Dendritic cell treated with granulocyte-macrophage colony-stimulating factor and Interleukin-4, amounts not matched to agents 40 ng/mL and 50 ng/mL, for 4 days (primary cell): ENCODE measurements around the gene UMOD.

Experiments used
- H3K27ac Mint-ChIP-seq: one replicate; pipeline ENCODE4 v1.8.0; 2022; ENCODE audit warnings: mild to moderate bottlenecking, mixed read lengths
- H3K27me3 Mint-ChIP-seq: one replicate; pipeline ENCODE4 v1.8.0; 2022; ENCODE audit warnings: mild to moderate bottlenecking, mixed read lengths
- H3K36me3 Mint-ChIP-seq: one replicate; pipeline ENCODE4 v1.8.0; 2022; ENCODE audit warnings: low read depth, mixed read lengths
- H3K4me1 Mint-ChIP-seq: one replicate; pipeline ENCODE4 v1.8.0; 2022; ENCODE audit warnings: low read depth, mixed read lengths
- H3K4me3 Mint-ChIP-seq: one replicate; pipeline ENCODE4 v1.8.0; 2022; ENCODE audit warnings: mild to moderate bottlenecking, moderate library complexity, mixed read lengths
- H3K9me3 Mint-ChIP-seq: one replicate; pipeline ENCODE4 v1.8.0; 2022; ENCODE audit warnings: mixed read lengths
- intact Hi-C: fragments of 100-400 bp; cut with micrococcal nuclease; formaldehyde crosslinking; loops from one replicate; pipeline ENCODE4 v1.15.0; 2022

Gene UMOD

GRCh38 chr16:20310421-20311395 lies 41.8 kb downstream of the UMOD start:
- intact Hi-C loops: no loop called here
- no peak overlapping the region for H3K27ac Mint-ChIP-seq
- H3K36me3 Mint-ChIP-seq: no peaks in the 10 kb centered on the region
- no peak overlapping the region for H3K4me3 Mint-ChIP-seq
- peaks cover 7% of the 10 kb centered on the region for H3K27me3 Mint-ChIP-seq
- H3K4me1 Mint-ChIP-seq: no peaks in the 10 kb centered on the region
- H3K9me3 Mint-ChIP-seq: no peaks in the 10 kb centered on the region

GRCh38 chr16:20309786-20310185 lies 42.7 kb downstream of the UMOD start:
- Mint-ChIP-seq H3K4me3 (no peak overlapping the region), H3K4me1 (no peaks in the 10 kb centered on the region), H3K36me3 (no peaks in the 10 kb centered on the region), H3K9me3 (no peaks in the 10 kb centered on the region), H3K27ac (no peak overlapping the region), H3K27me3 (peaks cover 10% of the 10 kb centered on the region)
- intact Hi-C loops: no loop called here

- no peaks in the 10 kb centered on the region for H3K4me1 Mint-ChIP-seq
- intact Hi-C loops: no loop called here
- H3K27ac Mint-ChIP-seq: no peak overlapping the region
- H3K27me3 Mint-ChIP-seq: peaks cover 10% of the 10 kb centered on the region
- H3K9me3 Mint-ChIP-seq: no peaks in the 10 kb centered on the region
- no peaks in the 10 kb centered on the region for H3K36me3 Mint-ChIP-seq
- H3K4me3 Mint-ChIP-seq: no peak overlapping the region
These were observed 43.5 kb downstream of the UMOD start for GRCh38 chr16:20308801-20309590.

DNA sequence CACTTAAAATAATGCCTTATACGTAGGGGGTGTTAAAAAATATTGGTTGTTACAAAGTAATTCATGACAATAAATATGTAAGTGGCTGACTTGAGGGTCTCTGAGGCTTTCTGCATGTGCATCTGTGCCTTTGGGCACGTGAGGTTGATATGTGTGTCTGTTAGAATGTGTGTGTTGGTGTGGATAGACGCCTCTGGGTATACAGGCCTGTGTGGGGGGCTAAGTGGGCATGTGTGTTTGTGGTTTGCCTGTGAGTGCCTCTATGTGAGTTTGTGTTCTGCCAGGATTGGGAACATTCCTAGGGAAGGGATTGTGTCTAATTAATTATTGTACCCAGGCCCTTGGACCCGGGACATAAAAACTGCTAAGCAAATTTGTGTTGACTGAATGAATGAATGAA lies 44.2 kb downstream of the UMOD start:
- Mint-ChIP-seq H3K27ac (no peak overlapping the region), H3K4me1 (no peaks in the 10 kb centered on the region), H3K36me3 (no peaks in the 10 kb centered on the region), H3K9me3 (no peaks in the 10 kb centered on the region), H3K27me3 (peaks cover 10% of the 10 kb centered on the region), H3K4me3 (no peak overlapping the region)
- intact Hi-C loops: no loop called here

DNA sequence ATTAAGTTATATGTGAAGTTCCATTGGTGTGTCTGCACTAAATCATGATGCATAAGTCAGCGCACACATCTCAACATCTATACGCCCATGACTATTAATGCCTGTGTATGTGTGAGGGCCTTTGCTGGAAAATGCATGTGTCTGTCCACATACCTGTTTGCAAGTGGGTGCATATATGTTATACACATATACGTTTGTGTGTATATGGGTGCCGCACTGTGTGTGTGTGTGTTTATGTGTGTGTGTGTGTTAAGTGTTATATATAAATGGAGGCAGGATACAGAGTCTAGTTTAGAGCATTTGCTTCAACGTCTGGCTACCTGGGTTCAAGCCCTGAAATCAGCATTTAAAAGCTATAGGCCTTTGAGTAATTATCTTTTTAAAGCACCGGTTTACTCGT lies 44.7 kb downstream of the UMOD start:
- Mint-ChIP-seq H3K36me3 (no peaks in the 10 kb centered on the region), H3K4me3 (no peak overlapping the region), H3K4me1 (no peaks in the 10 kb centered on the region), H3K9me3 (no peaks in the 10 kb centered on the region), H3K27me3 (peaks cover 9% of the 10 kb centered on the region), H3K27ac (no peak overlapping the region)
- intact Hi-C loops: no loop called here

DNA sequence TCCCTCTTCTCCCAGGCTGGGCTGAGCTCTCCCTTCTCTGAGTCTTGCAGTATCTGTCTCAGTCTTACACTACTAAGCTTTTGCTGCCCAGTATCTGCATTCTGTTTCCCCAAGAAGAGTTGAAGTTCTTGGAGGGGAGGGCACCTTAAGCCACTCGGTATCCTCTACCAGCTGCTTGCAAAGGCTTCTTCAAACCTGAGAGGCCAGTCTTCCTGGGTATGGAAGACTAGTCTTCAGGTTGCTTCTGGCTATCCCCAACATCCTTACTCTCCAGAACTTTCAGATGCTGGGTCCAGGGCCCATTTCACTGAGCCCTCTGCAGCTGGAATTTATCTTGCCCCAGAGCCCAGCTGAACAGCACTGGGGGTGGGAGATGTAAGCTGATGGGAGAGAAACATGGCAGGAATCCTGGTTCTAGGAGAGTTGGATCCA lies 45.3 kb downstream of the UMOD start:
- no peaks in the 10 kb centered on the region for H3K9me3 Mint-ChIP-seq
- H3K27ac Mint-ChIP-seq: no peak overlapping the region
- peaks cover 9% of the 10 kb centered on the region for H3K27me3 Mint-ChIP-seq
- H3K36me3 Mint-ChIP-seq: no peaks in the 10 kb centered on the region
- intact Hi-C loops: no loop called here
- H3K4me1 Mint-ChIP-seq: no peaks in the 10 kb centered on the region
- H3K4me3 Mint-ChIP-seq: no peak overlapping the region

DNA sequence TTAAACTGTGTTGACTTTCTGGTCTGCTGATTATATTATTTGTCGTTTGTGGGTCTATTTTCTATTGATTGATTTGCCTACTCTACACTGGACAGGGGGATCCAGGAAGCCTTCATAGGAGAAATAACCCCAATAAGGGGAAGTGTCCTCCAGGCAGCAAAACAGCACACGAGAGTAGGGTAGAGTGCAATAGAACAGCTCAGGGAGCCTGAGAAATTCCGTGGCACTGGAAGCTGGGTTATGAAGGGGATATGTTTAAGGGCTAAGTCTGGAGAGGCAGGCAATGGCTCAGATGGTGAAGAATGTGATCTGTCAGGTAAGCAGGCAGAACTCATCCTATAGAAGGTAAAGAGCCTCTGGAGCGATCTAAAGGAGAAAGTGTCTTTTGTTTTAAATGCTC lies 46.1 kb downstream of the UMOD start:
- intact Hi-C loops: no loop called here
- H3K9me3 Mint-ChIP-seq: no peaks in the 10 kb centered on the region
- no peak overlapping the region for H3K27ac Mint-ChIP-seq
- H3K4me1 Mint-ChIP-seq: no peaks in the 10 kb centered on the region
- peaks cover 12% of the 10 kb centered on the region for H3K27me3 Mint-ChIP-seq
- no peaks in the 10 kb centered on the region for H3K36me3 Mint-ChIP-seq
- no peak overlapping the region for H3K4me3 Mint-ChIP-seq

DNA sequence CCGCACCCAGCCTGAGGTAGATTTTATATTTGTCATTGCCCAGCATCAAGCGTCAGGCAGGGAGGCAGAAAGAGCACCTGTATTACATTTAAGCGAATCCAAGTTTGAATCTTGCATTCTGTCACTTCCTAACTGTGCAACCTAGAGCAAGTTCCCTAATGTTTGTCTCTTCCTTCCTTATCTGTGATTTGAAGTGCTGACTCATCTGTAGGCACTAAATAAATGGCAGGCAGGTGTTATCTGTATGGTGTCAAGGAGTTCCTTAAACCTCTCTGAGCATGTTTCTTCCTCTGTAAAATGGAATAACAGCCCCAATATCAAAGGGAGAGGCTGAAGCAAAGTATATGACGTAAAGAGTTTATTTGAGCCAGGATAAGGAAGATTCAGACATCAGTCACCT lies 49.5 kb downstream of the UMOD start:
- intact Hi-C loops: no loop called here
- peaks cover 5% of the 10 kb centered on the region for H3K4me1 Mint-ChIP-seq
- no peaks in the 10 kb centered on the region for H3K36me3 Mint-ChIP-seq
- no peak overlapping the region for H3K4me3 Mint-ChIP-seq
- H3K27me3 Mint-ChIP-seq: peaks cover 19% of the 10 kb centered on the region
- no peaks in the 10 kb centered on the region for H3K9me3 Mint-ChIP-seq
- H3K27ac Mint-ChIP-seq: no peak overlapping the region

- H3K27ac Mint-ChIP-seq: no peak overlapping the region
- H3K27me3 Mint-ChIP-seq: peaks cover 19% of the 10 kb centered on the region
- H3K9me3 Mint-ChIP-seq: no peaks in the 10 kb centered on the region
- H3K4me3 Mint-ChIP-seq: no peak overlapping the region
- H3K4me1 Mint-ChIP-seq: peaks cover 5% of the 10 kb centered on the region
- intact Hi-C loops: no loop called here
- H3K36me3 Mint-ChIP-seq: no peaks in the 10 kb centered on the region
These were observed 50.1 kb downstream of the UMOD start for GRCh38 chr16:20302389-20302788.

GRCh38 chr16:20301840-20302239 lies 50.7 kb downstream of the UMOD start:
- Mint-ChIP-seq H3K27ac (no peak overlapping the region), H3K9me3 (no peaks in the 10 kb centered on the region), H3K36me3 (no peaks in the 10 kb centered on the region), H3K4me1 (peaks cover 5% of the 10 kb centered on the region), H3K27me3 (peaks cover 19% of the 10 kb centered on the region), H3K4me3 (no peak overlapping the region)
- intact Hi-C loops: loop anchor here (2.0 kb wide), 1 partner anchor 393 kb away; no protein-coding TSS in a partner anchor

- H3K27me3 Mint-ChIP-seq: peaks cover 14% of the 10 kb centered on the region
- no peak overlapping the region for H3K27ac Mint-ChIP-seq
- no peaks in the 10 kb centered on the region for H3K9me3 Mint-ChIP-seq
- intact Hi-C loops: loop anchor here (2.0 kb wide), 1 partner anchor 392 kb away; no protein-coding TSS in a partner anchor
- H3K4me3 Mint-ChIP-seq: no peak overlapping the region
- peaks cover 5% of the 10 kb centered on the region for H3K4me1 Mint-ChIP-seq
- H3K36me3 Mint-ChIP-seq: no peaks in the 10 kb centered on the region
These were observed 52.0 kb downstream of the UMOD start for GRCh38 chr16:20300312-20301097.

GRCh38 chr16:20298452-20298851 lies 54.1 kb downstream of the UMOD start:
- intact Hi-C loops: no loop called here
- H3K27ac Mint-ChIP-seq: no peak overlapping the region

GRCh38 chr16:20291208-20292206 lies 61.0 kb downstream of the UMOD start:
- Mint-ChIP-seq H3K36me3 (no peaks in the 10 kb centered on the region), H3K27me3 (peaks cover 8% of the 10 kb centered on the region), H3K4me1 (no peaks in the 10 kb centered on the region), H3K9me3 (no peaks in the 10 kb centered on the region), H3K4me3 (no peak overlapping the region), H3K27ac (no peak overlapping the region)
- intact Hi-C loops: no loop called here

More at GRCh38 chr16:20298452-20298851, 54.1 kb downstream of the UMOD start:
- H3K27me3 Mint-ChIP-seq: peaks cover 14% of the 10 kb centered on the region
- no peak overlapping the region for H3K4me3 Mint-ChIP-seq
- peaks cover 5% of the 10 kb centered on the region for H3K4me1 Mint-ChIP-seq
- no peaks in the 10 kb centered on the region for H3K9me3 Mint-ChIP-seq
- H3K36me3 Mint-ChIP-seq: no peaks in the 10 kb centered on the region
